Measurements from ENCODE around the gene ASB5.

GRCh38 chr4:176286728-176287127, 17.7 kb upstream of the ASB5 start:
- TF ChIP-seq CTCF (IDR thresholded peaks at IDR 0.05) (no peak), POLR2A (IDR thresholded peaks at IDR 0.05) (no peak)

Data from adrenal gland (tissue), 5 donors.